NCI-H2227 treated with DMSO at 0.1 percent for 48 hours (cell line): ENCODE measurements around the gene TMEM185B.
"Not testable (repeated sequence)": the region's sequence is repeated elsewhere in the genome, so short reads cannot be mapped to it uniquely, and the experiment has no call there.

Experiments
- DNase-seq: peaks from one replicate; lab custom pipeline; 2025; lab: John Stamatoyannopoulos, UW

TMEM185B gene

DNA sequence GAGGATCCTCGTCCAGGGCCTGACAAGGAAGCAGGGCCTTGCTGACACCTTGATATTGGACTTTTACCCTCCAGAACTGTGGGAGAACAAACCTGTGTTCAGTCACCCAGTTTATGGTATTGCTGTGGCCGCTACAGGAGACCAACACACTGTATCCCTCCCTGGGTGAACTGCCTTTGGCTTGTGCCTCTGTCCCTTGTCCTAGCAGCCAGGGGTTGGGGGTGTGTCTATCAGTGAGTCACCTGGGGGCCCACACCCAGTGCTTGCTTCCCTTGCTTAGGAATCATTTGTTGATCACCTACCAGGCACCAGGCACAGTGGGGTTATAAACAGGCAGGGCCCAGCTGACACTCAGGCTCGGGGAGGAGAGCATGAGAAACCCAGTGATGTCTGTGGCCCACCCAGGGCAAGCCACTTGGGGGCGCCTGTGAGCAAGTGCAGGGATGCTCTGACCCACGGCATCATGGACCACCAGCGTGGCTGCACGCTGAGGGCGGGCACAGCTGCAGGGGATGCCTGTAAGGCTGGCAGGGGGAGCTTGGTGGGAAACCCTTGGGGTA is 17.1 kb downstream of the TMEM185B start:
- DNase-seq = no peak

- no peak for DNase-seq
Measured at GRCh38 chr2:120204945-120205670, 18.1 kb downstream of the TMEM185B start.

DNA sequence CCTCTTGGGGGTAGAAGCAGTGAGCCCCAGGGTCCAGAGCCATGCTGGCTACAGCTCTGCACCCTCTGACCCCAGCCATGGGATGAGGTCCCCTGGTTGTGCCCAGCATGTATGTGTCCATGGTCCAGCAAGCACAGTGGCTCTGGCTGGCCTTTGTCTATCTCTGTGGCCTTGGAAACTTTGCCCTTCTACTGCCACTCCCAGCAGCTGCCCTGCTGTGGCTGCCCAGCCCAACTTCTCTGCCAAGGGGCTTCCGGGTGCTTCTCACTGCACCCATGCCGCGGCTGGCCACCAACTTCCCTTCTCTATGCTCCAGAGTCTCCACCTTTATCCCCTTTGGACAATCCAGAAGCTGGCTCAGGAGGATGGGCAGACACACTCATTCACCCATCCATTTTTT is 18.8 kb downstream of the TMEM185B start:
- DNase-seq = no peak

- DNase-seq = no peak
Measured at GRCh38 chr2:120204022-120204405, 19.2 kb downstream of the TMEM185B start.

- DNase-seq = no peak
Measured at GRCh38 chr2:120203251-120204021, 19.8 kb downstream of the TMEM185B start.

GRCh38 chr2:120199817-120200459 is 23.3 kb downstream of the TMEM185B start:
- not testable (repeated sequence) for DNase-seq

- DNase-seq = no peak
Measured at GRCh38 chr2:120195553-120195952, 27.6 kb downstream of the TMEM185B start.

- DNase-seq = no peak
Measured at GRCh38 chr2:120192280-120192679, 30.9 kb downstream of the TMEM185B start.

DNA sequence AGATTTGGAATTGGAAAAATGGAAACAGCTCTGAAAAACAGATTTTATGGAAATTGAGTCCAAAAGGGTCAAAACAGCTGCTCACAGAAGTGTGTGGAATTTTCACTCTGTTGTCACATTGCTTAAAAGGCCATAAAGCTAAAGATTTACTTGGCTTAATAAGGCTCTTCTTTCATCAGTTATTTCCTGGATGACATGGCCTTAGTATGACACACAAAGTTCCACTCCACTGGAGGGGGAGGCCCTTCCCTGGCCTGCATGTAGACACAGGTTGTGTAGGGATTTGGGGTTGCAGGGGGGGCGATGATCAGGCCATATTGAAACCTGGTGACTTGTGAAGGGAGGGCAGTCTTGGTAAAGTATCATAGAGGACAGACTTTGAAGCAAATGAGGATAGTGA is 34.0 kb downstream of the TMEM185B start:
- no peak for DNase-seq

- DNase-seq = no peak
Measured at GRCh38 chr2:120182019-120182560, 41.1 kb downstream of the TMEM185B start.

- no peak for DNase-seq
Measured at GRCh38 chr2:120180066-120180465, 43.1 kb downstream of the TMEM185B start.

- no peak for DNase-seq
Measured at GRCh38 chr2:120179396-120179795, 43.8 kb downstream of the TMEM185B start.

- DNase-seq = no peak
Measured at GRCh38 chr2:120177973-120178372, 45.2 kb downstream of the TMEM185B start.

GRCh38 chr2:120177001-120177621 is 46.1 kb downstream of the TMEM185B start:
- no peak for DNase-seq

DNA sequence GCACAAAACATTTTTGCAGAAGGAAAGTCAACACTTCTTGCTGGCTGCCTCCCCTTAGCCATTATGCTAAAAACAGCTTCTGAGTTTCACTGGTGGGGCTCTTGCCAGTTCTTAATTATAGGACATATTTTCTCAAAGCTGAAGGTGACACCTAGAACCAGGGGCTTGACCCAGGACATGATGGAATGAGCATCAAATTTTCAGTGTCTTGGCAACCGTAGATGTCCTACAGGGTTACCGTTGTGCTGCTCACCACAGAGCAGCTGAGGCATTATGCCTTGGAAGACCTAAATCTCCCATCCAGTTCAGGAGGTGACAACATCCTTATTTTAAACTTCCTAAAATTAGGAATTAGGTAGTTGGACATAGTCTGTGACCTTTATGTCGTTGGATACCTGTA is 46.7 kb downstream of the TMEM185B start:
- DNase-seq = no peak

GRCh38 chr2:120174963-120175581 is 48.1 kb downstream of the TMEM185B start:
- DNase-seq = peak; percentile 67
